Activated naive CD4-positive, alpha-beta T cell treated with anti-CD3 and anti-CD28 coated beads for 36 hours (primary cell): ENCODE data around the gene CDC42EP3. TPM values are rescaled to one million over a fixed set of nuclear protein-coding genes. Genes with fewer than 3 reads are reported as not detected.

Experiments
- CTCF ChIA-PET: fragments of 350-600 bp; sonication (Branson Sonifier 250); formaldehyde crosslinking; loops from one replicate; lab custom pipeline; 2021; ENCODE audit warnings: antibody characterized with exemption; lab: Charles Lee
- DNase-seq: peaks from one replicate; pipeline ENCODE4 v3.0.0-alpha.2; 2020
- H3K27ac Mint-ChIP-seq: one replicate; pipeline ENCODE4 v1.8.0; 2021; ENCODE audit warnings: mild to moderate bottlenecking, mixed read lengths
- H3K27me3 Mint-ChIP-seq: one replicate; pipeline ENCODE4 v1.8.0; 2021; ENCODE audit warnings: low read depth, mixed read lengths
- H3K36me3 Mint-ChIP-seq: one replicate; pipeline ENCODE4 v1.8.0; 2021; ENCODE audit warnings: low read depth, mixed read lengths
- H3K4me1 Mint-ChIP-seq: one replicate; pipeline ENCODE4 v1.8.0; 2021; ENCODE audit warnings: low read depth, mixed read lengths
- H3K4me3 Mint-ChIP-seq: one replicate; pipeline ENCODE4 v1.8.0; 2021; ENCODE audit warnings: mild to moderate bottlenecking, moderate library complexity, mixed read lengths
- H3K9me3 Mint-ChIP-seq: one replicate; pipeline ENCODE4 v1.8.0; 2021; ENCODE audit warnings: mixed read lengths
- intact Hi-C: fragments of 100-400 bp; cut with micrococcal nuclease; formaldehyde crosslinking; loops from one replicate; pipeline ENCODE4 v1.15.1; 2023
- total RNA-seq, 2 experiments: library from RNA; stranded (reverse); gene quantifications; one replicate each; pipeline ENCODE4 v1.2.3, GENCODE V29; 2021

Gene CDC42EP3
- total RNA-seq, 2 experiments from 2014 or later, result 8.5 to 9.4 TPM

DNA sequence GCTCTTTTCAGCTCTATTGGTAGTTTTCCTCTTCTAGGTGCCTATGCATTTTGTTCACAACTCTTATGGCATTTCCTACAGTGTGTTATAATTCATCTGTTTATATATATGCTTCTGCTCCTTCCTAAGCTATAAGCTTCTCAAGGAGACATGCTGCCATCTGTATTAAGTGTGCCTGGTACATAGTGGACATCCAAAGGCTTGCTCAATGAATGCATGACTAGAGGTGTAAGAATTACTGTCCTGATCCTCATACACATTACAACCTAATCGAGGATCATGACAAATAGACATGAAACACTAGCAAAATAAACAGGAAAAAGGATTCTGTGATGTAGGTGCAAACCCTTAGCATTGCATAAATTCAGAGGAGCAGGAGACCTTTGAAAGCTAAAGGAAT lies 50.2 kb downstream of the CDC42EP3 start:
- Mint-ChIP-seq H3K27ac (no peak overlapping the region), H3K27me3 (no peaks in the 10 kb centered on the region), H3K4me3 (no peak overlapping the region), H3K4me1 (peaks cover 56% of the 10 kb centered on the region), H3K36me3 (no peaks in the 10 kb centered on the region), H3K9me3 (no peaks in the 10 kb centered on the region)
- intact Hi-C loops, result no loop called here
- CTCF ChIA-PET, result interaction anchor here (0.9 to 1.6 kb wide), 4 partner anchors 12 to 256 kb away, joined by 4 to 6 read pairs (median 4); no protein-coding TSS in a partner anchor
- DNase-seq, result no peak

GRCh38 chr2:37619959-37620300 lies 51.5 kb downstream of the CDC42EP3 start:
- Mint-ChIP-seq H3K27me3 (no peaks in the 10 kb centered on the region), H3K4me3 (no peak overlapping the region), H3K27ac (no peak overlapping the region), H3K9me3 (no peaks in the 10 kb centered on the region), H3K36me3 (no peaks in the 10 kb centered on the region), H3K4me1 (peaks cover 55% of the 10 kb centered on the region)
- CTCF ChIA-PET, result interaction anchor here (0.6 to 1.1 kb wide), 3 partner anchors 87 to 455 kb away, joined by 3 to 4 read pairs (median 3); no protein-coding TSS in a partner anchor
- DNase-seq, result no peak
- intact Hi-C loops, result no loop called here

DNA sequence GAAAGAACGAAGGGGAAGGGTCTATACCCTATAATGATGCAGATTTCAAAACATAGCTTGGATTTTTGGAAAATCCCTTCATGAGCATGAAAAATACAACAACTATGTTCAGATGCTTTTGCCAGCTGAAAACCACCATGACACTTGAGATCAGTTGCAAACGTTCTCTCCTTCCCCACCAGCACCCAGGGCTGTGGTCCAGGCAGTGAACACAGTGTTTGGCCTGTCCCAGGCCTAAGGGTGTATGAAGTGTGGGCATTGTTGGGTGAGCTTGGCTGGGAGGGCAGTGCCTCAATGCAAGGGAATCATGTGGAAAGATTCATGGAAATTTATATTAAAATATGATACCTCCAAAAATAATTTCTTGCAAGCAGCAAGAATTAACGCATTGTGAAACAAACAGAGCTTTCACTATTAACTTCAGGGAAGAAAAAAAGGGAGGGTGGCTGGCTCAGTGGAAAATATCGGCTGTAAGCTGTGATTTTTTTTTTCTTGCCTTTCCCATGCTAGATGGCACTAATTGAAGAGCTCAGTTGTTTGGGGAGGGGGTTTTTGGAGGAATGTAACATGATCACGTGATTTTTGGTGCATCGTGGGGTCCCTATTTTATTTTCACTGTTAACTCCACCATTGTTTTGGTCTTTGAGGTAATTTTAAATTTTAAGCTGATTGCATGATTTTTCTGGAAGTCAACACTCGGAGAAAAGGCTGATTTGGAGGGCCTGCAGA lies 52.0 kb downstream of the CDC42EP3 start:
- Mint-ChIP-seq H3K27me3 (no peaks in the 10 kb centered on the region), H3K4me3 (no peak overlapping the region), H3K4me1 (peaks cover 52% of the 10 kb centered on the region), H3K27ac (no peak overlapping the region), H3K36me3 (no peaks in the 10 kb centered on the region), H3K9me3 (no peaks in the 10 kb centered on the region)
- CTCF ChIA-PET, result interaction anchor here (0.6 to 1.1 kb wide), 4 partner anchors 87 to 455 kb away, joined by 3 to 4 read pairs (median 3); no protein-coding TSS in a partner anchor
- intact Hi-C loops, result no loop called here
- no peak for DNase-seq

- no peaks in the 10 kb centered on the region for H3K27me3 Mint-ChIP-seq
- H3K4me1 Mint-ChIP-seq, result peaks cover 42% of the 10 kb centered on the region
- no peak overlapping the region for H3K4me3 Mint-ChIP-seq
- intact Hi-C loops, result no loop called here
- CTCF ChIA-PET, result interaction anchor here (1.0 kb wide), 1 partner anchor 222 kb away, joined by 3 read pairs; no protein-coding TSS in a partner anchor
- DNase-seq, result no peak
- no peaks in the 10 kb centered on the region for H3K9me3 Mint-ChIP-seq
- no peak overlapping the region for H3K27ac Mint-ChIP-seq
- H3K36me3 Mint-ChIP-seq, result no peaks in the 10 kb centered on the region
Measured at GRCh38 chr2:37618326-37618725, 53.1 kb downstream of the CDC42EP3 start.

DNA sequence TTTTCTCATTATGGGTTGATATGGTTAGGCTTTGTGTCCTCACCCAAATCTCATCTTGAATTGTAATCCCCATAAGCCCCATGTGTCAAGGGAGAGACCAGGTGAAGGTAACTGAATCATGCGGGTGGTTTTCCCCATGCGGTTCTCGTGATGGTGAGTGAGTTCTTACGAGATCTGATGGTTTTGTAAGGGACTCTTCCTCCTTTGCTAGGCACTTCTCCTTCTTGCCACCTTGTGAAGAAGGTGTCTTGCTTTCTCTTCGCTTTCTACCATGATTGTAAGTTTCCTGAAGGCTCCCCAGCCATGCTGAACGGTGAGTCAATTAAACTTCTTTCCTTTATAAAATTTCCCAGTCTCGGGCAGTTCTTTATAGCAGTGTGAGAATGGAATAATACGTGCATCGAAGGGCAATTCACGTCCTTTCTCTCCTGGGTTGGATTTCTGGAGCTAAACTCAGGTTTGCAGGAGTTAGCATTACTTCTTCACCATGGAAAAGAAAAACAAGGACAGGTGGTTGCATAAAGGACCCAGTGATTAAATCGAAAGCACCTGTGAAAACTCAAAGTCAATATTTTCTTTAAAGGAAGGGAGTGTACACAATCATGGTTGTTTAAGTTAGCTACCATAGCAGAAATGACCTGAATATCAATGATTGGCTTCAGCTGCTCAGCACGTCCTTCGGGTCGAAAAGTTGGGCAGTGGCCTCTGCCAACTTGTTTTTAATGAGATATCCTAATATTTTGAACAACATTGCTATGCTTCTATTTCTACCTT lies 54.1 kb downstream of the CDC42EP3 start:
- CTCF ChIA-PET, result interaction anchor here (0.5 kb wide), 1 partner anchor 83 kb away, joined by 3 read pairs; no protein-coding TSS in a partner anchor
- no peaks in the 10 kb centered on the region for H3K9me3 Mint-ChIP-seq
- peaks cover 36% of the 10 kb centered on the region for H3K4me1 Mint-ChIP-seq
- intact Hi-C loops, result loop anchor here (2.0 kb wide), 1 partner anchor 15 kb away; no protein-coding TSS in a partner anchor
- DNase-seq, result no peak
- no peak overlapping the region for H3K4me3 Mint-ChIP-seq
- H3K36me3 Mint-ChIP-seq, result no peaks in the 10 kb centered on the region
- H3K27me3 Mint-ChIP-seq, result no peaks in the 10 kb centered on the region
- no peak overlapping the region for H3K27ac Mint-ChIP-seq

GRCh38 chr2:37616677-37617005 lies 54.8 kb downstream of the CDC42EP3 start:
- CTCF ChIA-PET, result no interaction called here
- no peaks in the 10 kb centered on the region for H3K9me3 Mint-ChIP-seq
- H3K27ac Mint-ChIP-seq, result no peak overlapping the region
- H3K4me3 Mint-ChIP-seq, result no peak overlapping the region
- intact Hi-C loops, result loop anchor here (2.0 kb wide), 1 partner anchor 14 kb away; no protein-coding TSS in a partner anchor
- no peaks in the 10 kb centered on the region for H3K36me3 Mint-ChIP-seq
- DNase-seq, result no peak
- H3K4me1 Mint-ChIP-seq, result peaks cover 36% of the 10 kb centered on the region
- no peaks in the 10 kb centered on the region for H3K27me3 Mint-ChIP-seq

GRCh38 chr2:37615804-37616676 lies 55.4 kb downstream of the CDC42EP3 start:
- intact Hi-C loops, result loop anchor here (2.0 kb wide), 1 partner anchor 13 kb away; no protein-coding TSS in a partner anchor
- H3K36me3 Mint-ChIP-seq, result no peaks in the 10 kb centered on the region
- CTCF ChIA-PET, result no interaction called here
- H3K4me1 Mint-ChIP-seq, result peaks cover 36% of the 10 kb centered on the region
- no peaks in the 10 kb centered on the region for H3K27me3 Mint-ChIP-seq
- H3K4me3 Mint-ChIP-seq, result no peak overlapping the region
- peak; percentile 57 for DNase-seq
- no peaks in the 10 kb centered on the region for H3K9me3 Mint-ChIP-seq
- no peak overlapping the region for H3K27ac Mint-ChIP-seq

GRCh38 chr2:37614061-37614738 lies 57.2 kb downstream of the CDC42EP3 start:
- CTCF ChIA-PET, result interaction anchor here (0.7 kb wide), 1 partner anchor 24 kb away, joined by 3 read pairs; no protein-coding TSS in a partner anchor
- H3K27me3 Mint-ChIP-seq, result no peaks in the 10 kb centered on the region
- no peaks in the 10 kb centered on the region for H3K36me3 Mint-ChIP-seq
- intact Hi-C loops, result no loop called here
- DNase-seq, result no peak
- H3K9me3 Mint-ChIP-seq, result no peaks in the 10 kb centered on the region
- H3K4me3 Mint-ChIP-seq, result no peak overlapping the region
- peaks cover 25% of the 10 kb centered on the region for H3K4me1 Mint-ChIP-seq
- H3K27ac Mint-ChIP-seq, result no peak overlapping the region

DNA sequence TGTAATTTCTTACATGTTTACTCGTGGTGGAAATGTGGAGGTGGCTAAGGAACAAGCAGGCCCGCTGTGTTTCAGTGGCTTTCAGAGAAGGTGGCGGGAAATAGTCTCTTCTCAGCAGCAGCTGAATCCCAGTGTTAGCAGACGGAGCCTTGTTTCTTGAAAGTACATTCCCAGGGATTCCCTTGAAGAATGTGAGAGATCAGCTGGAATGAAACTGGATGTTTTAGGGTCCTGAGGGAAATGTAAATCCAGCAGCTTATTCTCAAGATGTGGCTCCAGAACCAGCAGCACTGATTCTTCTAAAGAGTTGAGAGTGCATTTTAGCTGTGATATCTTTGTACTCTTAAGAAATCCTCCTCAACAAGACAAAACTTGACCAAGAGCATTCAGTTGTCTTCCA lies 59.1 kb downstream of the CDC42EP3 start:
- Mint-ChIP-seq H3K9me3 (peaks cover 5% of the 10 kb centered on the region), H3K4me3 (no peak overlapping the region), H3K4me1 (peaks cover 25% of the 10 kb centered on the region), H3K36me3 (no peaks in the 10 kb centered on the region), H3K27ac (no peak overlapping the region), H3K27me3 (no peaks in the 10 kb centered on the region)
- DNase-seq, result no peak
- intact Hi-C loops, result no loop called here
- CTCF ChIA-PET, result interaction anchor here (0.9 kb wide), 1 partner anchor 11 kb away, joined by 3 read pairs; no protein-coding TSS in a partner anchor

GRCh38 chr2:37610638-37611289 lies 60.7 kb downstream of the CDC42EP3 start:
- Mint-ChIP-seq H3K36me3 (peaks cover 3% of the 10 kb centered on the region), H3K4me1 (peaks cover 10% of the 10 kb centered on the region), H3K9me3 (peaks cover 5% of the 10 kb centered on the region), H3K4me3 (no peak overlapping the region), H3K27ac (no peak overlapping the region), H3K27me3 (no peaks in the 10 kb centered on the region)
- CTCF ChIA-PET, result no interaction called here
- DNase-seq, result no peak
- intact Hi-C loops, result no loop called here

- H3K27ac Mint-ChIP-seq, result no peak overlapping the region
- intact Hi-C loops, result no loop called here
- CTCF ChIA-PET, result interaction anchor here (0.5 to 0.7 kb wide), 2 partner anchors 48 to 196 kb away, joined by 3 to 4 read pairs; no protein-coding TSS in a partner anchor
- peaks cover 4% of the 10 kb centered on the region for H3K36me3 Mint-ChIP-seq
- H3K27me3 Mint-ChIP-seq, result no peaks in the 10 kb centered on the region
- H3K9me3 Mint-ChIP-seq, result peaks cover 5% of the 10 kb centered on the region
- no peak for DNase-seq
- peaks cover under 1% of the 10 kb centered on the region for H3K4me1 Mint-ChIP-seq
- H3K4me3 Mint-ChIP-seq, result no peak overlapping the region
Measured at GRCh38 chr2:37609782-37610181, 61.7 kb downstream of the CDC42EP3 start.
